Right atrium auricular region (tissue), 2 donors: ENCODE results near the gene ARHGAP21. TPM values are rescaled to one million over a fixed set of nuclear protein-coding genes. Genes with fewer than 3 reads are reported as not detected.

Experiments used
- DNase-seq: peaks from one replicate; pipeline ENCODE4 v3.0.0-alpha.2; 2019; ENCODE audit warnings: low spot score
- H3K27ac ChIP-seq, 2 donors: fragments of 200-600 bp; sonication (generic); 1 replicate in 1 of 2; 2 replicates in 1 of 2; pipeline ENCODE4 v1.5.1; 2016 to 2019
- H3K27me3 ChIP-seq, 2 donors: fragments of 200-600 bp; sonication (generic); one replicate each; pipeline versions ENCODE4 v1.5.1 to v1.6.0; 2017 to 2019
- H3K36me3 ChIP-seq: fragments of 200-600 bp; sonication (generic); one replicate; pipeline ENCODE4 v1.5.1; 2016
- H3K4me1 ChIP-seq, 2 donors: fragments of 200-600 bp; sonication (generic); one replicate each; pipeline versions ENCODE4 v1.5.1 to v1.6.0; 2017 to 2019
- H3K4me3 ChIP-seq, 2 donors: fragments of 200-600 bp; sonication (generic); 1 replicate in 1 of 2; 2 replicates in 1 of 2; pipeline ENCODE4 v1.5.1; 2017 to 2019; ENCODE audit warnings: mild to moderate bottlenecking in 1 of 2, moderate library complexity in 1 of 2
- H3K9me3 ChIP-seq, 2 donors: fragments of 200-600 bp; sonication (generic); one replicate each; pipeline ENCODE4 v1.5.1; 2019
- total RNA-seq, 2 donors: library from RNA; depleted of rRNA; stranded (reverse); fragments of >200 nt; gene quantifications; one replicate each; pipeline ENCODE4 v1.1.0, GENCODE V29; 2016
- TF ChIP-seq, protein P1 (sequence below), 2 donors: fragments of 200-600 bp; sonication (generic); IDR thresholded peaks; one replicate each; pipeline ENCODE4 v1.5.1; 2019; ENCODE audit warnings: antibody characterized with exemption in 2 of 2

Gene ARHGAP21
- total RNA-seq, 2 donors from 2014 or later: 45.0 to 46.3 TPM

DNA sequence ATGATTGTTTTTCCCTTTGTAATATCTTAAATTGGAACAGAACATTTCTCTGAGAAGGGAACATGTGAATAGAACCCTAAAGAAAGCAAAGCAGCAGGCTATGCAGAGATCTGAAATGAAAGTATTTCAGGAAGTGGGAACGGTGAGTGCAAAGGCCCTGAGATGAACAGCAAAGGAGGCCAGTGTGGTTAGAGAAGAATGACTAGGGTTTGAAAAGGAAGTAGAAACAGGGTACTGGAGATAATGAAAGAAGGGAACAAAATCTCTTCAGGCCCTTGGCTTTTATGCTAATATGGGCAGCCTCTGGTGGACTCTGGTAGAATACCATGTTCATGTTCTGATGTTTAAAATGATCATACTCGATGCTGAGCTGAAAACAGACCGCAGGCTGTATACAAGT is 22.2 kb downstream of the ARHGAP21 start:
- peaks cover 0 to 34% of the 10 kb centered on the region in 2 donors for H3K4me1 ChIP-seq
- H3K36me3 ChIP-seq: no peaks in the 10 kb centered on the region
- TF ChIP-seq, protein P1, sequence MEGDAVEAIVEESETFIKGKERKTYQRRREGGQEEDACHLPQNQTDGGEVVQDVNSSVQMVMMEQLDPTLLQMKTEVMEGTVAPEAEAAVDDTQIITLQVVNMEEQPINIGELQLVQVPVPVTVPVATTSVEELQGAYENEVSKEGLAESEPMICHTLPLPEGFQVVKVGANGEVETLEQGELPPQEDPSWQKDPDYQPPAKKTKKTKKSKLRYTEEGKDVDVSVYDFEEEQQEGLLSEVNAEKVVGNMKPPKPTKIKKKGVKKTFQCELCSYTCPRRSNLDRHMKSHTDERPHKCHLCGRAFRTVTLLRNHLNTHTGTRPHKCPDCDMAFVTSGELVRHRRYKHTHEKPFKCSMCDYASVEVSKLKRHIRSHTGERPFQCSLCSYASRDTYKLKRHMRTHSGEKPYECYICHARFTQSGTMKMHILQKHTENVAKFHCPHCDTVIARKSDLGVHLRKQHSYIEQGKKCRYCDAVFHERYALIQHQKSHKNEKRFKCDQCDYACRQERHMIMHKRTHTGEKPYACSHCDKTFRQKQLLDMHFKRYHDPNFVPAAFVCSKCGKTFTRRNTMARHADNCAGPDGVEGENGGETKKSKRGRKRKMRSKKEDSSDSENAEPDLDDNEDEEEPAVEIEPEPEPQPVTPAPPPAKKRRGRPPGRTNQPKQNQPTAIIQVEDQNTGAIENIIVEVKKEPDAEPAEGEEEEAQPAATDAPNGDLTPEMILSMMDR (IDR thresholded peaks at IDR 0.05): no peak
- H3K9me3 ChIP-seq: no peaks in the 10 kb centered on the region
- H3K27ac ChIP-seq: no peak overlapping the region
- no peak for DNase-seq
- no peak overlapping the region for H3K4me3 ChIP-seq
- H3K27me3 ChIP-seq: no peaks in the 10 kb centered on the region

DNA sequence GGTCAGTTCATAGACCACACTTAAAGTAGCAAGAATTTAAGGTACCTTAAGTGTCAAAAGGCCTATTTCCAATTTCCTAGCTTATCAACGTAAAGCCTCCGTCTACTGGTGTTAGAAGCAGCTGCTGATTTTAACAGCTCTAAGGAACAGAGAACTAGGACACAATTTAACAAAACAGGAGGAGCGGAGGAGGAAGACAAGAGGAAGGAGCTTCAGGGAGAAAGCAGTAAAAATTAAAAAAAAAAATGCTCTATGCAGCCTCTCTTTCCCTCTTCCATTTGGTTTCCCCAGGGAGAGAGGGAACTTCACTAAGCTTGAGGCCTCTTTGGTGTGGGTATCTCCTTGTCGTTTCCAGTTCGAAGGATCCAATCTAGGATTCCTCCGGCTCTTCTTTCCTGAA is 22.7 kb downstream of the ARHGAP21 start:
- no peak overlapping the region for H3K4me3 ChIP-seq
- no peaks in the 10 kb centered on the region for H3K9me3 ChIP-seq
- no peaks in the 10 kb centered on the region for H3K27me3 ChIP-seq
- DNase-seq: no peak
- H3K36me3 ChIP-seq: no peaks in the 10 kb centered on the region
- H3K27ac ChIP-seq: no peak overlapping the region
- H3K4me1 ChIP-seq: peaks cover 0 to 34% of the 10 kb centered on the region in 2 donors
- TF ChIP-seq, protein P1 (IDR thresholded peaks at IDR 0.05): no peak

DNA sequence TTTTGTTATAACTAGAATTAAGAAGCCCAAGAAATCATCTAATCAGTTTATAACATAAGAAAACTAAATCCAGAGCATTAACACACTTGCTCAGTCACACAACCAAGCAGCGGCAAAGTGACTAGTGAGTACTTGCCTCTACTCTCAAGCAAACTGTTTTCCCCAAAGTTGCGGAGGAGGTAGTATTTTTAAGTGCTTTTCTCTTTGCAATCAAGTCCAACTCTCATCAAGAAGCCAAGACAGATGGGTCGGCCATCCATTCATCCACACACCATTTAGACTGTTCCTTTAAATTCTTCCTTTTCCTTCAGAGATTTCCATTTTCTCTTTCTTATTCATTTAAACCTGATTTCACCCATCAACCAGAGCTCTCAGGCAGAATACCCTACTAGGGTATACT is 25.4 kb downstream of the ARHGAP21 start:
- Histone ChIP-seq H3K27me3 (no peaks in the 10 kb centered on the region), H3K4me1 (peaks cover 0 to 41% of the 10 kb centered on the region in 2 donors), H3K27ac (no peak overlapping the region), H3K4me3 (no peak overlapping the region), H3K9me3 (no peaks in the 10 kb centered on the region), H3K36me3 (no peaks in the 10 kb centered on the region)
- no peak for DNase-seq
- TF ChIP-seq, protein P1 (IDR thresholded peaks at IDR 0.05): no peak

DNA sequence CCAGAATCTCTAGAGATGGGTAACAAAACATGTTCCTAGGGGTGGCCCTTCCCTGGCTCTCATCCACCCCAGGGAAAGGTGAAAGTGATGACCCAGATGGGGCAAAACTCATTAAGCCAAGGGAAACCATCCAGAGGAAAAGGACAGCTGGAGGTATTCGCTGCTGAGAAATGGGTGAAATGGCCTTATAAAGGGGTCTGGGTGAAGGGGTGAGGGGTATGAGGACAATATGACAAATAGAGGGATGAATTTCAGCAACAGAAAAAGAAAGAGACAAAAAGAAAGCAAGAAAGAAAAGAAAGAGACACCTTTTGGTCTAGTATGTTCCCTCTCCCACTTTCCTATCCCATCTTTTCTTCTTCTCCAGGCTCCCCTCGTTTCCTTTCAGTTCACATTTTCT is 26.6 kb downstream of the ARHGAP21 start:
- no peak overlapping the region for H3K27ac ChIP-seq

DNA sequence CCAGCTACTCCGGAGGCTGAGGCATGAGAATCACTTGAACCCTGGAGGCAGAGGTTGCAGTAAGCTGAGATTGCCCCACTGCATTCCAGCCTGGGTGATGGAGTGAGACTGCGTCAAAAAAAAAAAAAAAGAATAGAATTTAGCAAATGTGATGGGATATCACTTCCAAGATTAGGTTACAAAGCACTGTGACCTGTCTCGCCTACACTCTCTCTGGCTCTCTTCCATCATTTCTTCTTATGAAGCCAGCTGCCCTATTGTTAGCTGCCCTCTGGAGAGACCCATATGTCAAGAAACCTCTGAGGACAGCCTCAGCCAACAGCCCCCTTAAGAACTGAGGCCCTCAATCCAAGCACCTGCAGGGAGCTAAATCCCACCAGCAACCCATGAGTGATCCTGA is 28.2 kb downstream of the ARHGAP21 start:
- TF ChIP-seq, protein P1 (IDR thresholded peaks at IDR 0.05): no peak
- Histone ChIP-seq H3K4me1 (peaks cover 0 to 48% of the 10 kb centered on the region in 2 donors), H3K27me3 (no peaks in the 10 kb centered on the region), H3K9me3 (no peaks in the 10 kb centered on the region), H3K27ac (peak overlapping the region in 1 of 2 donors; percentile 37), H3K4me3 (no peak overlapping the region), H3K36me3 (no peaks in the 10 kb centered on the region)
- DNase-seq: no peak

More for the DNA sequence above, 26.6 kb downstream of the ARHGAP21 start:
- Histone ChIP-seq H3K9me3 (no peaks in the 10 kb centered on the region), H3K36me3 (no peaks in the 10 kb centered on the region), H3K4me1 (peaks cover 0 to 41% of the 10 kb centered on the region in 2 donors), H3K27me3 (no peaks in the 10 kb centered on the region), H3K4me3 (no peak overlapping the region)
- TF ChIP-seq, protein P1 (IDR thresholded peaks at IDR 0.05): no peak
- DNase-seq: no peak

DNA sequence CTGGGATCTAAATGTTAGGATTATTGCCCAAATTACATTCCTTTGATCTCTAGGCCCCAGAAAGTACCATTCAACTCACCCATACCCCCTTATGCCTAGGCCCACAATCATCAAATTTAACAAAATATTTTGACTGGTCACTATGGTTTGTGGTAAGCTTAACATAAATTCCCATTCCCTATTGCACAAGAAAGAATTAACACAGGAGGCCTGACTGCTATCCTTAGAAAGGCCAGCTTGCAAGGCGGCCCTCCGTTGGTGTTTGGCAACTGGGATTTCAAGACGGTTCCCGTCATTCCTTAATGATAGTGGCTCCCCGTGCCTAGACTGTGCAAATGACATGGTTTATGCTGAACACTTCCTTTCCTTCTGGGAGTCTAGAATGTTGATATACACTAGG is 29.6 kb downstream of the ARHGAP21 start:
- H3K27me3 ChIP-seq: no peaks in the 10 kb centered on the region
- no peaks in the 10 kb centered on the region for H3K9me3 ChIP-seq
- H3K4me3 ChIP-seq: no peak overlapping the region
- no peak overlapping the region for H3K27ac ChIP-seq
- TF ChIP-seq, protein P1 (IDR thresholded peaks at IDR 0.05): no peak
- peaks cover 0 to 41% of the 10 kb centered on the region in 2 donors for H3K4me1 ChIP-seq
- H3K36me3 ChIP-seq: no peaks in the 10 kb centered on the region
- no peak for DNase-seq
